Measurements from ENCODE around the gene GZMM.

DNA sequence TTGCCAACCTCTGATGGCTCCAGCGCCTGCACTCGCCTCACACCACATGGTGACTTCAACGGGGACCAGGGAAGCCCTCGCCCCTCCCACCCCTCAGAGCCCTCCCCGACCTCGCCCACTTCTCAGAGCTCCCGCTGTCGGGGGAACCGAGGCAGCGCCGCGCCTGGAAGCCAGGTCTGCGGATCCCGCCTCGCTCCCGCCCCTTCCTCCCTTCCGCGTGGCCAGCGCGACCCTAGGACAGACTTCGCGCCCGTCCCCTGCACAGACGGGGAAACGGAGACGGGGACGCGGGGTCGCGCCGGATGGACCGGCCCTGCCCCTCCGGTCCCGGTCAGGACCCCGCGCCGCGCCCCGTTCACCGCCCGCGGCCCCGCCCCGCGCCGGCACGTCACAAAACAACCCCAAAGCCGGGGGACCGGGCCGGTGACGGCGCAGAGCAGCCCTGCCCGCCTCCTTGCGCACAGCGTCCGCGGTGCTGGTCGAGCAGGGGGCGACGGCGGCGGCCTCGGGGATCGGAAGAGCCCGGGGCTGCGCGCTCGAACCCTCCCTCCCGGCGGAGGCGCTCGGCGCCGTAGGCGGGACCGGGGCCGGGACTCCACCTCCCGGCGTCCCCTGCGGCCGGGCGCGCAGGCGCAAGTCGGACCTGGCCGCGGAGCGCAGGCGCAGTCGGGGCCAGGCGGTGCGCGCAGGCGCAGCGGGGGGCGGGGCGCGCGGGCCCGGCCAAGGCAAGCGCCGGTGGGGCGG lies 12.7 kb upstream of the GZMM start:
- peak in 1 of 3 donors; percentile 39 for TF ChIP-seq POLR2A (IDR thresholded peaks at IDR 0.05)
- TF ChIP-seq, protein P1, sequence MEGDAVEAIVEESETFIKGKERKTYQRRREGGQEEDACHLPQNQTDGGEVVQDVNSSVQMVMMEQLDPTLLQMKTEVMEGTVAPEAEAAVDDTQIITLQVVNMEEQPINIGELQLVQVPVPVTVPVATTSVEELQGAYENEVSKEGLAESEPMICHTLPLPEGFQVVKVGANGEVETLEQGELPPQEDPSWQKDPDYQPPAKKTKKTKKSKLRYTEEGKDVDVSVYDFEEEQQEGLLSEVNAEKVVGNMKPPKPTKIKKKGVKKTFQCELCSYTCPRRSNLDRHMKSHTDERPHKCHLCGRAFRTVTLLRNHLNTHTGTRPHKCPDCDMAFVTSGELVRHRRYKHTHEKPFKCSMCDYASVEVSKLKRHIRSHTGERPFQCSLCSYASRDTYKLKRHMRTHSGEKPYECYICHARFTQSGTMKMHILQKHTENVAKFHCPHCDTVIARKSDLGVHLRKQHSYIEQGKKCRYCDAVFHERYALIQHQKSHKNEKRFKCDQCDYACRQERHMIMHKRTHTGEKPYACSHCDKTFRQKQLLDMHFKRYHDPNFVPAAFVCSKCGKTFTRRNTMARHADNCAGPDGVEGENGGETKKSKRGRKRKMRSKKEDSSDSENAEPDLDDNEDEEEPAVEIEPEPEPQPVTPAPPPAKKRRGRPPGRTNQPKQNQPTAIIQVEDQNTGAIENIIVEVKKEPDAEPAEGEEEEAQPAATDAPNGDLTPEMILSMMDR (IDR thresholded peaks at IDR 0.05 in 8 of 11, conservative IDR thresholded peaks at IDR 0.05 in 3 of 11): peak in 2 of 11 experiments; percentile 8 to 11

Data from spleen (tissue), 7 donors.